ENCODE data around the gene NFATC1. TPM values are rescaled to one million over a fixed set of nuclear protein-coding genes. Genes with fewer than 3 reads are reported as not detected.

The NFATC1 gene
- polyA plus RNA-seq, 1 experiment, result 0.73 TPM

DNA sequence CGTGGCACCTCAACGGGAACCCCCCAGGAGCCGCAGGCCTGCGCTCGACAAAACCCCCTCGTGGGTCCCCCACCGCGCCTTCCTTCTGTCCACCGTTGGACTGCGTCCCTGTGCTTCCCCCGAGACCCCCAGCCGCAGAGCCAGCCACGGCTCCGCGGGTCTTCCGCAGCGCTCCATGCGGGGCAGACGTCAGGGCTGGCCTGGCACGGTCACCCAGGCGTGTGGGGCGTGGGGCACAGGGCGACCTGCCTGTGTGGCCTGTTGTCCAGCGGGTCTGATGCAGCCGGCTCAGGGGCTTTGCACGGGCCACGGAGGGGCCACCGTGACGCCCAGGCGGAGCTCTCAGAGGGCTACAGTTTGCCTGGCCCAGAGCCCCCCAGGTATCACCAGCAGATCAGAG is 11.0 kb downstream of the NFATC1 start:
- CTCF ChIA-PET, result no interaction called here
- TF ChIP-seq, protein P1, sequence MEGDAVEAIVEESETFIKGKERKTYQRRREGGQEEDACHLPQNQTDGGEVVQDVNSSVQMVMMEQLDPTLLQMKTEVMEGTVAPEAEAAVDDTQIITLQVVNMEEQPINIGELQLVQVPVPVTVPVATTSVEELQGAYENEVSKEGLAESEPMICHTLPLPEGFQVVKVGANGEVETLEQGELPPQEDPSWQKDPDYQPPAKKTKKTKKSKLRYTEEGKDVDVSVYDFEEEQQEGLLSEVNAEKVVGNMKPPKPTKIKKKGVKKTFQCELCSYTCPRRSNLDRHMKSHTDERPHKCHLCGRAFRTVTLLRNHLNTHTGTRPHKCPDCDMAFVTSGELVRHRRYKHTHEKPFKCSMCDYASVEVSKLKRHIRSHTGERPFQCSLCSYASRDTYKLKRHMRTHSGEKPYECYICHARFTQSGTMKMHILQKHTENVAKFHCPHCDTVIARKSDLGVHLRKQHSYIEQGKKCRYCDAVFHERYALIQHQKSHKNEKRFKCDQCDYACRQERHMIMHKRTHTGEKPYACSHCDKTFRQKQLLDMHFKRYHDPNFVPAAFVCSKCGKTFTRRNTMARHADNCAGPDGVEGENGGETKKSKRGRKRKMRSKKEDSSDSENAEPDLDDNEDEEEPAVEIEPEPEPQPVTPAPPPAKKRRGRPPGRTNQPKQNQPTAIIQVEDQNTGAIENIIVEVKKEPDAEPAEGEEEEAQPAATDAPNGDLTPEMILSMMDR (IDR thresholded peaks at IDR 0.05; ENCODE audit: low read depth, low read length), result no peak
- H3K27ac ChIP-seq (ENCODE audit: low read depth, low read length), result no peak overlapping the region
- DNase-seq (ENCODE audit: low read depth, low spot score), result no peak
- no peak overlapping the region for H3K4me3 ChIP-seq (ENCODE audit: low read depth, low read length)
- no peaks in the 10 kb centered on the region for H3K27me3 ChIP-seq (ENCODE audit: control insufficient read depth, insufficient read depth, low read length)
- POLR2A ChIA-PET, result no interaction called here
- peaks cover 25% of the 10 kb centered on the region for H3K9me3 ChIP-seq (ENCODE audit: control insufficient read depth, insufficient read depth, low read length)

DNA sequence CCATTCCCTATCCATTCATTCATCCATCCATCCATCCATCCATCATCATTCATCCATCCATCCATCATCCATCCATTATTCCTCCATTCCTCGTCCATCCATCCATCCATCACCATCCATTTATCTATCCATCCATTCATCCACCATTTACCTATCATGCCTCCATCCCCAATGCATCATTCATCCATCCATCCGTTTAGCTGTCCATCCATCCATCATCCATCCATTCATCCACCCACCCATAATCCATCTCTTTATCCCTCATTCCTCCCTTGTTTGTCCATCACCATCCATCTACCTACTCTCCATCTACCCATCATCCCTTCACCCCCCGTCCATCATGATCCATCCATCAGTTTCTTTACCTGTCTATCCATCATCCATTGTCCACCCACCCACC is 13.6 kb downstream of the NFATC1 start:
- Histone ChIP-seq H3K27ac (ENCODE audit: low read depth, low read length) (no peak overlapping the region), H3K4me3 (ENCODE audit: low read depth, low read length) (no peak overlapping the region), H3K9me3 (ENCODE audit: control insufficient read depth, insufficient read depth, low read length) (peaks cover 22% of the 10 kb centered on the region), H3K27me3 (ENCODE audit: control insufficient read depth, insufficient read depth, low read length) (no peaks in the 10 kb centered on the region)
- TF ChIP-seq, protein P1 (IDR thresholded peaks at IDR 0.05; ENCODE audit: low read depth, low read length), result no peak
- ChIA-PET POLR2A (no interaction called here), CTCF (interaction anchor here (0.6 kb wide), 1 partner anchor 426 kb away, joined by 3 read pairs; no protein-coding TSS in a partner anchor)
- no peak for DNase-seq (ENCODE audit: low read depth, low spot score)

- ChIA-PET POLR2A (no interaction called here), CTCF (no interaction called here)
- H3K27me3 ChIP-seq (ENCODE audit: control insufficient read depth, insufficient read depth, low read length), result no peaks in the 10 kb centered on the region
- peaks cover 22% of the 10 kb centered on the region for H3K9me3 ChIP-seq (ENCODE audit: control insufficient read depth, insufficient read depth, low read length)
- DNase-seq (ENCODE audit: low read depth, low spot score), result no peak
- no peak overlapping the region for H3K4me3 ChIP-seq (ENCODE audit: low read depth, low read length)
- H3K27ac ChIP-seq (ENCODE audit: low read depth, low read length), result no peak overlapping the region
- TF ChIP-seq, protein P1 (IDR thresholded peaks at IDR 0.05; ENCODE audit: low read depth, low read length), result no peak
These were observed 14.5 kb downstream of the NFATC1 start for GRCh38 chr18:79410171-79410641.

DNA sequence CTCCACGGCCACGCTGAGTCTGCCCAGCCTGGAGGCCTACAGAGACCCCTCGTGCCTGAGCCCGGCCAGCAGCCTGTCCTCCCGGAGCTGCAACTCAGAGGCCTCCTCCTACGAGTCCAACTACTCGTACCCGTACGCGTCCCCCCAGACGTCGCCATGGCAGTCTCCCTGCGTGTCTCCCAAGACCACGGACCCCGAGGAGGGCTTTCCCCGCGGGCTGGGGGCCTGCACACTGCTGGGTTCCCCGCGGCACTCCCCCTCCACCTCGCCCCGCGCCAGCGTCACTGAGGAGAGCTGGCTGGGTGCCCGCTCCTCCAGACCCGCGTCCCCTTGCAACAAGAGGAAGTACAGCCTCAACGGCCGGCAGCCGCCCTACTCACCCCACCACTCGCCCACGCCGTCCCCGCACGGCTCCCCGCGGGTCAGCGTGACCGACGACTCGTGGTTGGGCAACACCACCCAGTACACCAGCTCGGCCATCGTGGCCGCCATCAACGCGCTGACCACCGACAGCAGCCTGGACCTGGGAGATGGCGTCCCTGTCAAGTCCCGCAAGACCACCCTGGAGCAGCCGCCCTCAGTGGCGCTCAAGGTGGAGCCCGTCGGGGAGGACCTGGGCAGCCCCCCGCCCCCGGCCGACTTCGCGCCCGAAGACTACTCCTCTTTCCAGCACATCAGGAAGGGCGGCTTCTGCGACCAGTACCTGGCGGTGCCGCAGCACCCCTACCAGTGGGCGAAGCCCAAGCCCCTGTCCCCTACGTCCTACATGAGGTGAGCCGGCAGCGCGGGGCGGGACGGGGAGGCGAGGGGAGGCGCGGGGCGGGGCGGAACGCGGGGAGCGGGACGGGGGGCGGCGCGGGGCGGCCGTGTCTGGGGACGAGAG is 15.2 kb downstream of the NFATC1 start:
- TF ChIP-seq, protein P1 (IDR thresholded peaks at IDR 0.05; ENCODE audit: low read depth, low read length), result no peak
- CTCF ChIA-PET, result no interaction called here
- POLR2A ChIA-PET, result no interaction called here
- Histone ChIP-seq H3K9me3 (ENCODE audit: control insufficient read depth, insufficient read depth, low read length) (peaks cover 22% of the 10 kb centered on the region), H3K27ac (ENCODE audit: low read depth, low read length) (no peak overlapping the region), H3K27me3 (ENCODE audit: control insufficient read depth, insufficient read depth, low read length) (no peaks in the 10 kb centered on the region), H3K4me3 (ENCODE audit: low read depth, low read length) (no peak overlapping the region)
- DNase-seq (ENCODE audit: low read depth, low spot score), result no peak
